Natural killer cell treated with Interleukin-12 subunit alpha and Interleukin-12 subunit beta and Interleukin-15 and Interleukin-18, amount 100 ng/mL, for 72 hours (primary cell): ENCODE data around the gene LORICRIN. TPM values are rescaled to one million over a fixed set of nuclear protein-coding genes. Genes with fewer than 3 reads are reported as not detected.

ENCODE experiments used
- ATAC-seq, 2 donors: fragments of 150-1000 bp; cut with Tn5 transposase in 1 of 2; sonication (Bioruptor Pico), chemical (Tn5 transposase) in 1 of 2; 2 replicates each; pipeline ENCODE4 v1.10.0; 2021
- DNase-seq: peaks from one replicate; pipeline ENCODE4 v3.0.0; 2022; ENCODE audit warnings: low spot score
- H3K27ac Mint-ChIP-seq, 2 donors: 1 replicate in 1 of 2; 2 replicates in 1 of 2; pipeline ENCODE4 v1.8.0; 2022; ENCODE audit warnings: mixed read lengths in 2 of 2, mild to moderate bottlenecking in 1 of 2, moderate library complexity in 1 of 2
- H3K27me3 Mint-ChIP-seq, 2 donors: 1 replicate in 1 of 2; 2 replicates in 1 of 2; pipeline ENCODE4 v1.8.0; 2022; ENCODE audit warnings: mixed read lengths in 2 of 2
- H3K36me3 Mint-ChIP-seq: one replicate; pipeline ENCODE4 v1.8.0; 2022; ENCODE audit warnings: mixed read lengths
- H3K4me1 Mint-ChIP-seq, 2 donors: 1 replicate in 1 of 2; 2 replicates in 1 of 2; pipeline ENCODE4 v1.8.0; 2022; ENCODE audit warnings: low read depth in 2 of 2, mixed read lengths in 2 of 2, mild to moderate bottlenecking in 1 of 2
- H3K4me3 Mint-ChIP-seq: one replicate; pipeline ENCODE4 v1.8.0; 2022; ENCODE audit warnings: mixed read lengths
- H3K9me3 Mint-ChIP-seq: 2 replicates; pipeline ENCODE4 v1.8.0; 2022; ENCODE audit warnings: mixed read lengths
- total RNA-seq, 2 donors: library from RNA; stranded (reverse); gene quantifications; one replicate each; pipeline ENCODE4 v1.2.3, GENCODE V29; 2022

LORICRIN gene
- total RNA-seq, 2 donors from 2014 or later, result not detected

DNA sequence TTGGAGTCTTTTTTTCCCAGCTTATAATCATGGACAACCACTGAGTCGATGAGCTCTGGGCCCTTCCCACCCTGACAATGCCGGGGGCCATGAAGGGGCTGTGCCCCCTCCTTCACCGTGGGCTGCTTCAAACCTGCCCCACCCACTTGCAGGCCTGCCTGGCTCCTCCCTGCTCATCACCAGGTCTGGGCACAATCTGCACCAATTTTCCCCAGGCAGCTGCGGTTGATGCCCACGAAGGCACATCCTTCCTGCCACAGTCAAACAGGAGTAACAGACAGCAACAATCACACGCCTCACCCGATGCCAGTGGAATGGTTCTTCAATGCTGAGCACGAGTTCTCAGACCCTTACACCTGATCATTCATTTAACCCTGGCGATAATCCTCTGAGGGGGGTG is 34.4 kb downstream of the LORICRIN start:
- no peak for DNase-seq

DNA sequence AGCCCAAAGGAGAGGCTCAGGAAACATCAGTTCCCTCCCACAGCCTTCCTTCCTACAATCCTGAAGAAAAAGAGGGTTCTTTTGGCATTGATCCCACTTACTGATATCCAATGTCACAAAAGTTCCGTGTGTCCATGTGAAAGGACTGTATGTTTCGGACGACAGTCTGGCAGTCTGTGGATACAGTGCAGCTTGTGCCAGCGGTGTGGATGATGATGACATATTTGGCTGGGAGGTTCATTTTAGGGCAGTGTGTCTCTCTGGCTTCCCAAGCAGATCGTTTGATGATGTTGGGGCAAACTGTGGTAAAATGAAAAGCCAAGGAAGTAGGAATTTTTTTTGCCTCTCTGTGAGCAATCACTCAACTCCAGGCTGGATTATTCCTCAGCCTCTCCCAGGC is 42.8 kb downstream of the LORICRIN start:
- Mint-ChIP-seq H3K27me3 (peaks cover 12 to 17% of the 10 kb centered on the region in 2 donors), H3K4me3 (no peak overlapping the region), H3K27ac (no peak overlapping the region), H3K36me3 (no peaks in the 10 kb centered on the region), H3K9me3 (no peaks in the 10 kb centered on the region), H3K4me1 (no peaks in the 10 kb centered on the region)
- ATAC-seq (no peak), DNase-seq (no peak)

More for the DNA sequence above, 34.4 kb downstream of the LORICRIN start:
- Mint-ChIP-seq H3K9me3 (no peaks in the 10 kb centered on the region), H3K4me1 (peaks cover 8% of the 10 kb centered on the region in 2 donors), H3K36me3 (no peaks in the 10 kb centered on the region), H3K27ac (no peak overlapping the region), H3K4me3 (no peak overlapping the region), H3K27me3 (peaks cover 8 to 22% of the 10 kb centered on the region in 2 donors)
- no peak for ATAC-seq

DNA sequence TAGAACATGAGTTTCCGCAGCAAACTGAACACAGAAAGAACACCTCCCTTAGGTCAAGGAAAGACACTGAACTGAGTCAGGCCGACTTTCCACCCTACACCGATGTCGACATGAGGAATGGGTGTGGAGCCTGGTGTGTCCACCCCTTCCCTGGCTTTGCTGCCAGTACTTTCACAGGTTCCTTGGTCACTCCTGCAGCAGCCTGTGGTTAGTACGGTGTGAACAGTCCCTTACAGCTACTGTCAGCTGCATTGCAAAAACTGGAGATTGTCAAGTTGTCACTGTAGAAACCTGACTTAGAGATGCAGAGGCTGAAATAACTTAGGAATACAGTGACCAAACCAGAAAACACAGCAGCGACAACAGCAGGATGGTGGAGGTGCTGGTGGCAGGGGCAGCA is 46.2 kb downstream of the LORICRIN start:
- H3K36me3 Mint-ChIP-seq, result no peaks in the 10 kb centered on the region
- H3K4me1 Mint-ChIP-seq, result no peaks in the 10 kb centered on the region
- DNase-seq (no peak), ATAC-seq (no peak)
- peaks cover 12 to 13% of the 10 kb centered on the region in 2 donors for H3K27me3 Mint-ChIP-seq
- no peaks in the 10 kb centered on the region for H3K9me3 Mint-ChIP-seq
- H3K27ac Mint-ChIP-seq, result no peak overlapping the region
- no peak overlapping the region for H3K4me3 Mint-ChIP-seq

DNA sequence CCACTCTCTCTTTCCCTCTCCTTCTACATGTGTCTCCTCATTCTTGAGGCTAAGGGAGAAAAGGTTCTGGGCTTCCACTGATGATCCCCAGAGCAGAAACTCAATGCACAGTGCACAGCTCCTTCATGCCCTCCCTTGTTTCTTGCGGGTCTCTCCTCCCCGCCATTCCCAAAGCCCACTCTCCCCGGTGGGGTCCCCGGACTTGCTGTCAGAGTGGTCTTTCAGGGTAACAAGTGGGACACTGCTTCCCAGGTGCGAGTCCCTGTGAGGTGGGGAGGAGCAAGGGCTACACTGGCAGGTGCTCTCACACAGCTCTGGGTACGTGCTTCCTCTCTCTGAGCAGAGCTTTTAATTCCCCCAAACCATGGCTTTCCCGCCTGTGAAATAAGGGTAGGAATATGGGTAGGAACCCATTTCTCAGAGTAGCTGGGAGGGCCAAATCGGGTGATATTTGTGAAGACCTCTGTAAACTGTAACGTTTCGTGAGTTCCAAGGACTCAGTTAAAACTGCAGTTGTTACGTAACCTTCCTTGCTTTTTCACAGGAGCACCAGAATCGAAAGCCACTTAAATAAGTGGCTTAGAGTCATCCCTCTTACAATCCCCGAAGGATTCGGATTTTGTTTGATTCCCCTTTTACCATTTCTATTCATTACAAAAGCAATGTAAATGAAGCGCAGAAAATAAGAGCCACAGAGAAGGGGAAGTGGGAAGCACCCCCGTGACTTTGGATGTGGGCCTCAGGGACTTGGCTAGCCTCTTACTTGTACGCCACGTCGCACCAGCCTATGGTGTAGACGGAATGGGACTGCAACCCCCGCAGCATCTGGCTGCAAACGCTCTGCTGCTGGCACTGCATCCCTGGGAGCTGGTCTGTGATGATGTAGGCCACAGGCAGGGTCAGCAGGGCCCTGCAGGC is 47.1 kb downstream of the LORICRIN start:
- ATAC-seq, result no peak
- Mint-ChIP-seq H3K36me3 (no peaks in the 10 kb centered on the region), H3K4me1 (no peaks in the 10 kb centered on the region), H3K27me3 (peaks cover 12 to 13% of the 10 kb centered on the region in 2 donors), H3K27ac (no peak overlapping the region), H3K4me3 (no peak overlapping the region), H3K9me3 (no peaks in the 10 kb centered on the region)
- no peak for DNase-seq

DNA sequence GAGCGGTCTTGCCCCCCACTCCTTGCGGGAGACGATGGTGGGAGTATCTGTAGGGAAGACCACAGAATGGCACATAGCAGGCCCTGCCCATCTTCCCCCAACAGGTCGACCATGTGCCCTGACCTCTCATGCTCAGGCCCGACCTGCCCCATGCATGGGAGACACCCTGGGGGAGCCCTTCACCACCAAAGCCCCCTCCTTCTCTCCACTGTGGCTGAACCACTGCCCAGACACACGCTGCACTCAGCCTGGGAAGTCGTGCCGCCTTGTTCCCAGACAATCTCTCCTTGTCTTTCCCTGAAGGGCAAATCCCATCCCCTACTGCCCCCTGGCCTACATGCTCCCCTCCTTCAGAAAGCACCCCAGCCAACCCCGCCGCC is 47.7 kb downstream of the LORICRIN start:
- H3K9me3 Mint-ChIP-seq, result no peaks in the 10 kb centered on the region
- no peaks in the 10 kb centered on the region for H3K36me3 Mint-ChIP-seq
- ATAC-seq, result no peak
- no peak overlapping the region for H3K27ac Mint-ChIP-seq
- DNase-seq, result no peak
- H3K4me3 Mint-ChIP-seq, result no peak overlapping the region
- peaks cover 12 to 16% of the 10 kb centered on the region in 2 donors for H3K27me3 Mint-ChIP-seq
- H3K4me1 Mint-ChIP-seq, result no peaks in the 10 kb centered on the region

DNA sequence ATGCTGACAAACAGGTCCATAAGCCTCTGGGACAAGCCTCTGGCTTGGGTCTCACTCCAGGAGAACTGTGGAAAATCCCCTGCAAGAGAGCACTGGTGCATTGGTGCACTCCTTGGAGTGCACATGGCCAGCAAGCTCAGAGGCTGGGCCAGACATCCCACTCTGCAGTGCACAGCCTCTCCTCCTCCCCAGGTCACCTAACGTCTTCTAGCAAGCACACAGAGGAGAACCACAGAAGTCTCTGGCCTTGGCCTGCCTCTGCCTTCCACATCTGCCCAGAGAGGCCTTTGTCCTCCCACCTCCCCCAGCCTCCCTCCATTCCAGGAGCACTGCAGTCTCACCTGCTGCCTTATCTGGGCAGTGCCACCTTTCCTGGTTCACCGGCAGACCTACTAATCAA is 49.1 kb downstream of the LORICRIN start:
- no peak overlapping the region for H3K4me3 Mint-ChIP-seq
- H3K4me1 Mint-ChIP-seq, result no peaks in the 10 kb centered on the region
- H3K9me3 Mint-ChIP-seq, result no peaks in the 10 kb centered on the region
- DNase-seq (no peak), ATAC-seq (no peak)
- no peaks in the 10 kb centered on the region for H3K36me3 Mint-ChIP-seq
- H3K27ac Mint-ChIP-seq, result no peak overlapping the region
- peaks cover 16 to 29% of the 10 kb centered on the region in 2 donors for H3K27me3 Mint-ChIP-seq

DNA sequence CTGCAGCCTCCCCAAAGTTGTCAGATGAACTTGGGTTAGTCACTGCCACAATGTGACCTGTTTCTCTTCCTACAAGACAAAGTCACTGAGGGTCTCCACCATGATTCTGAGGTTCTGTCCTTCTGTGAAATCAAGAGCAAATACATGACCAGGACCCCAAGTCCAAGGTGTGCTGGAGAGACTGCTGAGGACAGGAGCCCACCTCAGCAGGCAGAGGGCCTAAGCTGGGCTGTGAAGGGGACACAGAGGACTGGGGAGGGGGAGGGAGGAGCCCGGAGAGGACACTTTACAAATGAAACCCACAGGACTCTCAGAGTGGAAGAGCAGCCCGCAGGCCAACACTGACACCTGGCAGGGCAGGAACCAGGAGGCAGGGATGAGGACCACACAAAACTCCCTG is 50.0 kb downstream of the LORICRIN start:
- DNase-seq (no peak), ATAC-seq (no peak)
- no peaks in the 10 kb centered on the region for H3K36me3 Mint-ChIP-seq
- H3K27ac Mint-ChIP-seq, result no peak overlapping the region
- no peak overlapping the region for H3K4me3 Mint-ChIP-seq
- H3K27me3 Mint-ChIP-seq, result peaks cover 16 to 31% of the 10 kb centered on the region in 2 donors
- no peaks in the 10 kb centered on the region for H3K9me3 Mint-ChIP-seq
- H3K4me1 Mint-ChIP-seq, result no peaks in the 10 kb centered on the region

DNA sequence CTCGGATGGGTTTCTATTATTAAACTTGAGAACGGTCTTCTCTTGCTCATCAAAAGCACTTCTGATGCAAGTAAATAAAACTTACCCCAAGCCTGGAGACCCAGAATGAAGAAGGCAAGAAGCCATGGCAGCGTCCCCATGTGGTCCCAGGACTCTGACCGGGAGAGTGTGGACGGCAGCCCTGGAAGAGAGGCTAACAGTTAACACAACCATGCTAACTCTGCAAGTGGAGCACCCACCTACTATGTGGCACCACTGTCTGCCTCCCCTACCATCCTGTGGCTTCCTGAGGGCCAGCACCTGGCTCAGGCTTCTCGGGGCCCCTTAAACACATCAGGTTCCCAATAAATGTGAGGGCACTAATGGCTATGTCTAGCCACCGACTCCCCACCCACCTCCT is 51.0 kb downstream of the LORICRIN start:
- ATAC-seq (no peak), DNase-seq (no peak)
- peaks cover 17 to 42% of the 10 kb centered on the region in 2 donors for H3K27me3 Mint-ChIP-seq
- H3K9me3 Mint-ChIP-seq, result no peaks in the 10 kb centered on the region
- H3K4me3 Mint-ChIP-seq, result no peak overlapping the region
- no peaks in the 10 kb centered on the region for H3K36me3 Mint-ChIP-seq
- no peaks in the 10 kb centered on the region for H3K4me1 Mint-ChIP-seq
- no peak overlapping the region for H3K27ac Mint-ChIP-seq

Other genes with a start within 250 kb of the LORICRIN start
- gene SPRR1B, start 228.5 kb upstream of the LORICRIN start, total RNA-seq, result not detected
- gene SPRR2D, start 218.6 kb upstream of the LORICRIN start, total RNA-seq, result not detected
- gene SPRR2A, start 202.2 kb upstream of the LORICRIN start, total RNA-seq, result not detected
- gene SPRR2B, start 188.1 kb upstream of the LORICRIN start, total RNA-seq, result not detected
- gene SPRR2E, start 165.2 kb upstream of the LORICRIN start, total RNA-seq, result not detected
- gene SPRR2F, start 146.2 kb upstream of the LORICRIN start, total RNA-seq, result not detected
- gene SPRR2G, start 108.8 kb upstream of the LORICRIN start, total RNA-seq, result not detected
- not detected for gene LELP1, start 56.3 kb upstream of the LORICRIN start, total RNA-seq
- gene PRR9, start 42.1 kb upstream of the LORICRIN start, total RNA-seq, result not detected
- not detected for gene PGLYRP3, start 53.3 kb downstream of the LORICRIN start, total RNA-seq
- not detected for gene PGLYRP4, start 89.2 kb downstream of the LORICRIN start, total RNA-seq
- 10 to 100 TPM in 1 of 2 donors, 1 to 10 TPM in 1; 4.8 to 13.7 TPM for gene S100A9, start 98.2 kb downstream of the LORICRIN start, total RNA-seq
- gene S100A12, start 115.9 kb downstream of the LORICRIN start, total RNA-seq, result not detected
- gene S100A8, start 131.4 kb downstream of the LORICRIN start, total RNA-seq, result 1 to 10 TPM in 1 of 2 donors, not detected in 1; 1.8 TPM
- not detected for gene S100A7A, start 156.8 kb downstream of the LORICRIN start, total RNA-seq
- not detected for gene S100A7, start 201.0 kb downstream of the LORICRIN start, total RNA-seq